GM20431 (cell line): Measurements from ENCODE around the gene ZNF563.

ENCODE experiments used
- in situ Hi-C: fragments of 300-500 bp; cut with MseI, MboI; formaldehyde crosslinking; loops from one replicate; pipeline ENCODE4 v1.15.0; 2020; ENCODE audit warnings: low sequenced_read_pairs; ENCODE audit not compliant: unreplicated experiment

The ZNF563 gene

GRCh38 chr19:12295191-12295590, 38.2 kb downstream of the ZNF563 start:
- in situ Hi-C loops = no loop called here

GRCh38 chr19:12294249-12295158, 38.9 kb downstream of the ZNF563 start, which contains the start of gene ZNF44:
ZNF44 (minus strand) TSS chr19:12294883; CDS start chr19:12294694, 189 bp downstream.
- in situ Hi-C loops = no loop called here

- in situ Hi-C loops = no loop called here
Measured at GRCh38 chr19:12293777-12294248, 39.6 kb downstream of the ZNF563 start.

DNA sequence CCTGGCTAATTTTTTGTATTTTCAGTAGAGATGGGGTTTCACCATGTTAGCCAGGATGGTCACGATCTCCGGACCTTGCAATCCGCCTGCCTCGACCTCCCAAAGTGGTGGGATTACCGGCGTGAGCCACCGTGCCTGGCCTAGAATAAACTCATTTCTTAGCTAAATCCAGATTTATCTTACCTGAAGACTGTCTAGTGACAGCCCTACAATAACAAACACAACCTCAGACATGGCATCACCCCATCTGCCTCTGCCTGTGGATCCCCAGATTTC, 43.7 kb downstream of the ZNF563 start:
- in situ Hi-C loops = no loop called here

- in situ Hi-C loops = no loop called here
Measured at GRCh38 chr19:12287958-12288500, 45.4 kb downstream of the ZNF563 start.

- in situ Hi-C loops = no loop called here
Measured at GRCh38 chr19:12284631-12285030, 48.8 kb downstream of the ZNF563 start.

DNA sequence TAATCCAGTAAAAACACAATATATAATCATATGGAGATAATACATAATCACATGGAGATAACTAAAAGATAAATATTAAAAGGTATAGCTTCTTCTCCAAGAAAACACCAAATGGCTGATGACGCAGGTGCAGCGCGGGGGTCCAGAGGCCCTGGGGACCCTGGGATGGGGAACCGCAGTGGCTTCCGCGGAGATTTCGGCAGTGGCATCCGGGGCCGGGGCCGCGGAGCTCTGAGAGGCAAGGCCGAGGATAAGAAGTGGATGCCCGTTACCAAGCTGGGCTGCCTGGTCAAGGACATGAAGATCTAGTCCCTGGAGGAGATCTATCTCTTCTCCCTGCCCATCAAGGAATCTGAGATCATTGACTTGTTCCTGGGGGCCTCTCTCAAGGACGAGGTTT, 49.2 kb downstream of the ZNF563 start:
- in situ Hi-C loops = no loop called here

GRCh38 chr19:12278713-12279112, 54.7 kb downstream of the ZNF563 start:
- in situ Hi-C loops = no loop called here

- in situ Hi-C loops = no loop called here
Measured at GRCh38 chr19:12272980-12273901, 60.2 kb downstream of the ZNF563 start.

GRCh38 chr19:12272386-12272785, 61.0 kb downstream of the ZNF563 start:
- in situ Hi-C loops = no loop called here

GRCh38 chr19:12270854-12271253, 62.6 kb downstream of the ZNF563 start:
- in situ Hi-C loops = no loop called here
